Stimulated activated CD8-positive, alpha-beta memory T cell treated with anti-CD3 and anti-CD28 coated beads, Interleukin-15, amount 100 ng/mL, for 48 hours (primary cell): ENCODE data around the gene RSAD2.

Experiments used
- DNase-seq, 2 donors: peaks; one replicate each; pipeline ENCODE4 v3.0.0-alpha.2; 2020; ENCODE audit warnings: low read depth in 2 of 2

The RSAD2 gene

GRCh38 chr2:6944555-6944954, 67.0 kb downstream of the RSAD2 start:
- DNase-seq: no peak

GRCh38 chr2:6945087-6945813, 67.7 kb downstream of the RSAD2 start:
- DNase-seq: no peak

- DNase-seq: no peak
Measured at GRCh38 chr2:6945821-6946220, 68.2 kb downstream of the RSAD2 start.

GRCh38 chr2:6946722-6947121, 69.1 kb downstream of the RSAD2 start:
- DNase-seq: no peak
